Natural killer cell (primary cell): ENCODE data around the gene NR0B2. TPM values are rescaled to one million over a fixed set of nuclear protein-coding genes. Genes with fewer than 3 reads are reported as not detected.

Experiments
- ATAC-seq, 3 donors: fragments of 150-1000 bp in 2 of 3; fragments of 200-7000 bp in 1 of 3; cut with Tn5 transposase; 1 replicate in 1 of 3; 2 replicates in 2 of 3; pipeline ENCODE4 v1.10.0; 2021; ENCODE audit warnings: mild to moderate bottlenecking in 2 of 3, moderate library complexity in 2 of 3
- DNase-seq, 2 donors: peaks; one replicate each; pipeline versions ENCODE4 v3.0.0 to v3.0.0-alpha.2; 2013 to 2021; ENCODE audit warnings: mixed read lengths in 1 of 2
- H3K27ac ChIP-seq: one replicate; pipeline ENCODE4 v1.5.1; 2013; ENCODE audit warnings: mild to moderate bottlenecking, low read length
- H3K27me3 ChIP-seq: one replicate; pipeline ENCODE4 v1.6.1; 2013; ENCODE audit warnings: low read length; ENCODE audit not compliant: control insufficient read depth, insufficient read depth
- H3K36me3 ChIP-seq: one replicate; pipeline ENCODE4 v1.6.1; 2013; ENCODE audit warnings: low read length; ENCODE audit not compliant: control insufficient read depth, insufficient read depth
- H3K4me1 ChIP-seq: one replicate; pipeline ENCODE4 v1.6.1; 2013; ENCODE audit warnings: low read length; ENCODE audit not compliant: control insufficient read depth, insufficient read depth
- H3K4me3 ChIP-seq: one replicate; pipeline ENCODE4 v1.5.1; 2013; ENCODE audit warnings: low read length
- H3K9me3 ChIP-seq: one replicate; pipeline ENCODE4 v1.6.1; 2013; ENCODE audit warnings: low read length; ENCODE audit not compliant: control insufficient read depth, insufficient read depth
- H3K27ac Mint-ChIP-seq, 2 donors: one replicate each; pipeline ENCODE4 v1.8.0; 2022; ENCODE audit warnings: mild to moderate bottlenecking in 2 of 2, mixed read lengths in 2 of 2, moderate library complexity in 1 of 2
- H3K27me3 Mint-ChIP-seq, 2 donors: one replicate each; pipeline ENCODE4 v1.8.0; 2022; ENCODE audit warnings: low read depth in 2 of 2, mixed read lengths in 2 of 2
- H3K36me3 Mint-ChIP-seq: one replicate; pipeline ENCODE4 v1.8.0; 2022; ENCODE audit warnings: mixed read lengths
- H3K4me1 Mint-ChIP-seq, 2 donors: one replicate each; pipeline ENCODE4 v1.8.0; 2022; ENCODE audit warnings: mixed read lengths in 2 of 2
- H3K4me3 Mint-ChIP-seq: one replicate; pipeline ENCODE4 v1.8.0; 2022; ENCODE audit warnings: mild to moderate bottlenecking, moderate library complexity, mixed read lengths
- H3K9me3 Mint-ChIP-seq, 2 donors: one replicate each; pipeline ENCODE4 v1.8.0; 2022; ENCODE audit warnings: mixed read lengths in 2 of 2
- CTCF ChIP-seq: fragments of 200-600 bp; IDR thresholded peaks from one replicate; pipeline ENCODE4 v1.8.0; 2022; ENCODE audit warnings: antibody characterized with exemption
- WGBS: methylation state at CpG from one replicate; pipeline ENCODE4 v1.1.7; 2013; ENCODE audit warnings: missing lambda C conversion rate; ENCODE audit not compliant: insufficient coverage; 5-methylcytosine and 5-hydroxymethylcytosine counted together
- intact Hi-C: fragments of 100-400 bp; cut with micrococcal nuclease; formaldehyde crosslinking; loops from one replicate; pipeline ENCODE4 v1.14.2; 2022
- total RNA-seq, 4 donors: library from RNA; stranded (reverse); fragments of 120-200 nt in 1 of 4; gene quantifications; one replicate each; pipeline versions ENCODE4 v1.2.3 to v1.2.4, GENCODE V29; 2013 to 2022

The NR0B2 gene
- total RNA-seq, 3 donors from 2014 or later (not counting 1 experiment from before 2014, with no cell fraction given): not detected

GRCh38 chr1:26864610-26865480 is 48.9 kb downstream of the NR0B2 start:
- H3K36me3 ChIP-seq: no peaks in the 10 kb centered on the region
- intact Hi-C loops: loop anchor here (1.0 kb wide), 3 partner anchors 13 to 35 kb away; partner anchors contain the start of genes GPATCH3 and GPN2
- peak; percentile 96 to 99 (median 96) for ATAC-seq
- DNase-seq: peak; percentile 96 to 97
- Mint-ChIP-seq H3K4me3 (peak overlapping the region; percentile 94), H3K36me3 (no peaks in the 10 kb centered on the region), H3K4me1 (peaks cover 8 to 18% of the 10 kb centered on the region in 2 donors), H3K27ac (peak overlapping the region; percentile 86 to 91), H3K27me3 (no peaks in the 10 kb centered on the region), H3K9me3 (no peaks in the 10 kb centered on the region)
- peak overlapping the region; percentile 75 for H3K27ac ChIP-seq
- no peaks in the 10 kb centered on the region for H3K9me3 ChIP-seq
- H3K27me3 ChIP-seq: no peaks in the 10 kb centered on the region
- H3K4me1 ChIP-seq: peaks cover 24% of the 10 kb centered on the region
- under 1% methylated on average over 75 of the region's 75 CpGs for WGBS
- TF ChIP-seq CTCF: no peak
- peak overlapping the region; percentile 88 for H3K4me3 ChIP-seq

- 76% methylated on average over 17 of the region's 20 CpGs for WGBS
- H3K27ac Mint-ChIP-seq: no peak overlapping the region
- H3K27me3 Mint-ChIP-seq: no peaks in the 10 kb centered on the region
- no peaks in the 10 kb centered on the region for H3K27me3 ChIP-seq
- no peak for TF ChIP-seq CTCF
- H3K9me3 Mint-ChIP-seq: no peaks in the 10 kb centered on the region
- ATAC-seq (no peak), DNase-seq (no peak)
- H3K4me1 Mint-ChIP-seq: peaks cover 8 to 18% of the 10 kb centered on the region in 2 donors
- H3K4me1 ChIP-seq: peaks cover 24% of the 10 kb centered on the region
- no peaks in the 10 kb centered on the region for H3K9me3 ChIP-seq
- H3K36me3 Mint-ChIP-seq: no peaks in the 10 kb centered on the region
- no peak overlapping the region for H3K4me3 ChIP-seq
- H3K4me3 Mint-ChIP-seq: peak overlapping the region; percentile 94
- no peaks in the 10 kb centered on the region for H3K36me3 ChIP-seq
- H3K27ac ChIP-seq: no peak overlapping the region
- intact Hi-C loops: loop anchor here (1.0 kb wide), 1 partner anchor 15 kb away; no protein-coding TSS in a partner anchor
These were observed 50.1 kb downstream of the NR0B2 start for GRCh38 chr1:26863685-26864077.

GRCh38 chr1:26862781-26863684 is 50.7 kb downstream of the NR0B2 start, which contains the start of gene SFN:
Gene SFN, plus strand, starts transcription at chr1:26863149. Its CDS starts 64 bp downstream, at chr1:26863213.
- H3K4me1 Mint-ChIP-seq: peaks cover 8 to 18% of the 10 kb centered on the region in 2 donors
- no peaks in the 10 kb centered on the region for H3K27me3 Mint-ChIP-seq
- peak in 1 of 2 donors; percentile 62 for DNase-seq
- intact Hi-C loops: no loop called here
- H3K4me1 ChIP-seq: peaks cover 24% of the 10 kb centered on the region
- no peak within 1 kb of the TSS for H3K27ac Mint-ChIP-seq
- H3K9me3 ChIP-seq: no peaks in the 10 kb centered on the region
- no peak for TF ChIP-seq CTCF
- H3K4me3 Mint-ChIP-seq: peak within 1 kb of the TSS; percentile 94
- H3K27ac ChIP-seq: no peak within 1 kb of the TSS
- H3K36me3 ChIP-seq: no peaks in the 10 kb centered on the region
- no peaks in the 10 kb centered on the region for H3K27me3 ChIP-seq
- no peak within 1 kb of the TSS for H3K4me3 ChIP-seq
- H3K9me3 Mint-ChIP-seq: no peaks in the 10 kb centered on the region
- ATAC-seq: no peak
- H3K36me3 Mint-ChIP-seq: no peaks in the 10 kb centered on the region
- 91% methylated on average over 36 of the region's 37 CpGs for WGBS
